ENCODE results near the gene PSEN2. TPM values are rescaled to one million over a fixed set of nuclear protein-coding genes. Genes with fewer than 3 reads are reported as not detected.
A peak's percentile ranks its signal among the peaks of the same experiment; 100 is the strongest.

The PSEN2 gene
- total RNA-seq, 2 experiments from 2014 or later: 0.48 to 1.7 TPM

DNA sequence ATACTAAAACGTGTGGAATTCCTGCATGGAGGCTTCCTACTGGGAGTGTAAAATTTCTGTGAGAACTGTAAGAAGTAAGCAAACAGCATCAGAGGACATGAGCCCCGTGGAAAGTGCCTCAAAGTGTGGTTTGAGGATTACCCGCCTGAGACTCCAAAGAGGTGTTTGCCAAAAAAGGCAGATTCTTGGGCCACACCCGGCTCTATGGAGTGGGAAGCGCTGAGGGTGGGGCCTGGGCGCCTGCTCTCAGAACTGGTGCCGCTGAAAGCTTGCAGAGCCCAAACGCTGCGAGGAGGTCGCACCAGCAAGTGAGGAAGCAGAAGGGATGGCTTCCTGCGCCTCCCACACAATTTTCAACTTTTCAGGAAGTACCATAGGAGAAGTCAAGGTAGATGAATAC lies 43.0 kb upstream of the PSEN2 start:
- peaks cover 43% of the 10 kb centered on the region for H3K4me1 ChIP-seq (ENCODE audit: insufficient read depth, low read length, poor library complexity, severe bottlenecking)
- no peaks in the 10 kb centered on the region for H3K9me3 ChIP-seq (ENCODE audit: low read length)
- H3K9me2 ChIP-seq (ENCODE audit: insufficient read depth, low read length): no peaks in the 10 kb centered on the region
- no peak for TF ChIP-seq EZH2phosphoT487 (IDR thresholded peaks at IDR 0.05; ENCODE audit: borderline replicate concordance, low read depth, low read length)
- TF ChIP-seq, protein P1, sequence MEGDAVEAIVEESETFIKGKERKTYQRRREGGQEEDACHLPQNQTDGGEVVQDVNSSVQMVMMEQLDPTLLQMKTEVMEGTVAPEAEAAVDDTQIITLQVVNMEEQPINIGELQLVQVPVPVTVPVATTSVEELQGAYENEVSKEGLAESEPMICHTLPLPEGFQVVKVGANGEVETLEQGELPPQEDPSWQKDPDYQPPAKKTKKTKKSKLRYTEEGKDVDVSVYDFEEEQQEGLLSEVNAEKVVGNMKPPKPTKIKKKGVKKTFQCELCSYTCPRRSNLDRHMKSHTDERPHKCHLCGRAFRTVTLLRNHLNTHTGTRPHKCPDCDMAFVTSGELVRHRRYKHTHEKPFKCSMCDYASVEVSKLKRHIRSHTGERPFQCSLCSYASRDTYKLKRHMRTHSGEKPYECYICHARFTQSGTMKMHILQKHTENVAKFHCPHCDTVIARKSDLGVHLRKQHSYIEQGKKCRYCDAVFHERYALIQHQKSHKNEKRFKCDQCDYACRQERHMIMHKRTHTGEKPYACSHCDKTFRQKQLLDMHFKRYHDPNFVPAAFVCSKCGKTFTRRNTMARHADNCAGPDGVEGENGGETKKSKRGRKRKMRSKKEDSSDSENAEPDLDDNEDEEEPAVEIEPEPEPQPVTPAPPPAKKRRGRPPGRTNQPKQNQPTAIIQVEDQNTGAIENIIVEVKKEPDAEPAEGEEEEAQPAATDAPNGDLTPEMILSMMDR (conservative IDR thresholded peaks at IDR 0.05; ENCODE audit: low read length): no peak
- peak overlapping the region; percentile 93; the same call in 1 of the 2 replicates for H2AFZ ChIP-seq (ENCODE audit: low read length)
- no peaks in the 10 kb centered on the region for H3K79me2 ChIP-seq (ENCODE audit: insufficient read depth, low read depth, low read length)
- POLR2A ChIA-PET: interaction anchor here (1.2 to 2.2 kb wide), 4 partner anchors 64 to 165 kb away, joined by 3 to 8 read pairs (median 4); partner anchors contain the start of gene ITPKB
- no peaks in the 10 kb centered on the region for H3K36me3 ChIP-seq (ENCODE audit: insufficient read depth, low read length)
- no peaks in the 10 kb centered on the region for H4K20me1 ChIP-seq (ENCODE audit: insufficient read depth, low read length)
- peak overlapping the region; percentile 42 for H3K4me3 ChIP-seq (ENCODE audit: low read depth, low read length, poor library complexity, severe bottlenecking)
- DNase-seq (ENCODE audit: low spot score): no peak
- CTCF ChIA-PET (ENCODE audit: unreplicated experiment): interaction anchor here (0.8 to 1.4 kb wide), 3 partner anchors 149 to 201 kb away, joined by 3 to 4 read pairs (median 3); no protein-coding TSS in a partner anchor
- BruUV-seq (replicated peaks): no TSS peak
- intact Hi-C loops (cut with micrococcal nuclease; ENCODE audit: unreplicated experiment): loop anchor here (5.0 kb wide), 2 partner anchors 65 to 140 kb away; no protein-coding TSS in a partner anchor
- peak overlapping the region; percentile 67 for H3K4me2 ChIP-seq (ENCODE audit: low read length)
- peak overlapping the region; percentile 58 for H3K27ac ChIP-seq (ENCODE audit: low read depth, low read length, poor library complexity, severe bottlenecking)

DNA sequence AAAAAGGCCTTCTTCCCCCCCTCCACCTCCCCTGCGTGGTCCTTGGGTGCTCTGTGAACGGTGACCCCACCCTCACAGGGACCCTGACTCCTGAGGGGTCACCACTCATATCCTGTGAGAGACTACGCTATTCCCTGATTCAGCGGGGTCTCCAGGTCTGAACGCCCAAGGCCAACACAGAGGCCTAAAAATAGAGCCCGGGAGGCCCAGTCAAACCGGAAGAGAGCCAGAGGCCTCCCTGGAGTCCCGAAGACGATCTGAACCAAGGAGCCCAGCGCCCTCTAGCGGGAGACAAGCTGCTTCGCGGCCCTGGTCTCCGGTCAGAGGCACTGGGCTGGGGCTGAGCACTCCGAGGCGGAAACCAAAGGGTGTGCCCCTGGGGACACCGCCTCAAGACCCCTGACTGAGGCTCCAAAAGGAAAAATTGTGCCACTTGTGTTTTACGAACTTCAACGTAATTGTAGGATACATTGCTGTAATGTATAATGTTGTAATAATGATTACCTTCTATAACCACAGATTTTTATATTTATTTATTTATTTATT lies 42.4 kb upstream of the PSEN2 start:
- Histone ChIP-seq H3K27ac (ENCODE audit: low read depth, low read length, poor library complexity, severe bottlenecking) (peak overlapping the region; percentile 58), H3K9me2 (ENCODE audit: insufficient read depth, low read length) (no peaks in the 10 kb centered on the region), H2AFZ (ENCODE audit: low read length) (peak overlapping the region; percentile 93), H3K4me2 (ENCODE audit: low read length) (peak overlapping the region; percentile 67), H4K20me1 (ENCODE audit: insufficient read depth, low read length) (no peaks in the 10 kb centered on the region), H3K4me3 (ENCODE audit: low read depth, low read length, poor library complexity, severe bottlenecking) (peak overlapping the region; percentile 42), H3K4me1 (ENCODE audit: insufficient read depth, low read length, poor library complexity, severe bottlenecking) (peaks cover 43% of the 10 kb centered on the region), H3K9me3 (ENCODE audit: low read length) (no peaks in the 10 kb centered on the region), H3K79me2 (ENCODE audit: insufficient read depth, low read depth, low read length) (no peaks in the 10 kb centered on the region), H3K36me3 (ENCODE audit: insufficient read depth, low read length) (no peaks in the 10 kb centered on the region)
- TF ChIP-seq, protein P1 (conservative IDR thresholded peaks at IDR 0.05; ENCODE audit: low read length): peak; percentile 95
- TF ChIP-seq EZH2phosphoT487 (IDR thresholded peaks at IDR 0.05; ENCODE audit: borderline replicate concordance, low read depth, low read length): no peak
- DNase-seq (ENCODE audit: low spot score): peak; percentile 97
- POLR2A ChIA-PET: interaction anchor here (1.6 kb wide), 1 partner anchor 65 kb away, joined by 3 read pairs; no protein-coding TSS in a partner anchor
- intact Hi-C loops (cut with micrococcal nuclease; ENCODE audit: unreplicated experiment): loop anchor here (1.0 to 5.0 kb wide), 8 partner anchors 66 to 201 kb away; partner anchors contain the start of gene ITPKB
- BruUV-seq (replicated peaks): no TSS peak
- CTCF ChIA-PET (ENCODE audit: unreplicated experiment): interaction anchor here (1.1 to 1.5 kb wide), 2 partner anchors 120 to 150 kb away, joined by 4 to 5 read pairs; no protein-coding TSS in a partner anchor

DNA sequence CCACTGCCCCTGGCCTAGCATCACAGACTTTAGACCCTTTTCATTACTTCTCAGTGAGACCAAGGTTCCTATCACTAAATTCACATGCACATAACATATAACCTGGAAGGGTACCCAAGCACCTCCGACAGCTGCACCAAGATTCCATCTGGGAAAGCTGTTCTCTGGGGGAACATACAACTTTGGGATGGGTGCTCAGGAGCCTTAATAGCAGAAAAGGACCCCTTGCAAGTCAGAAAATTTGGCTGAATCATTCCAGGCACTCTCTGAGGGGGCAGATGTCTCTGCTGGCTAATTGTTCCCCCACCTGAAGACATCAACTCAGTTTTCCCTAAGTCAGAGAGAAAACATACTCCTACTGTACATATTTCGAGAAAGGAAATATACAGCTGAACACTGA lies 41.3 kb upstream of the PSEN2 start:
- intact Hi-C loops (cut with micrococcal nuclease; ENCODE audit: unreplicated experiment): loop anchor here (2.0 to 5.0 kb wide), 3 partner anchors 67 to 202 kb away; no protein-coding TSS in a partner anchor
- no peak for DNase-seq (ENCODE audit: low spot score)
- Histone ChIP-seq H2AFZ (ENCODE audit: low read length) (no peak overlapping the region), H3K9me2 (ENCODE audit: insufficient read depth, low read length) (no peaks in the 10 kb centered on the region), H3K4me2 (ENCODE audit: low read length) (no peak overlapping the region), H3K79me2 (ENCODE audit: insufficient read depth, low read depth, low read length) (no peaks in the 10 kb centered on the region), H3K4me1 (ENCODE audit: insufficient read depth, low read length, poor library complexity, severe bottlenecking) (peaks cover 34% of the 10 kb centered on the region), H3K9me3 (ENCODE audit: low read length) (no peaks in the 10 kb centered on the region), H3K4me3 (ENCODE audit: low read depth, low read length, poor library complexity, severe bottlenecking) (no peak overlapping the region), H3K36me3 (ENCODE audit: insufficient read depth, low read length) (no peaks in the 10 kb centered on the region), H3K27ac (ENCODE audit: low read depth, low read length, poor library complexity, severe bottlenecking) (no peak overlapping the region), H4K20me1 (ENCODE audit: insufficient read depth, low read length) (no peaks in the 10 kb centered on the region)
- ChIA-PET CTCF (ENCODE audit: unreplicated experiment) (interaction anchor here (1.5 kb wide), 1 partner anchor 121 kb away, joined by 5 read pairs; no protein-coding TSS in a partner anchor), POLR2A (interaction anchor here (0.9 to 1.2 kb wide), 3 partner anchors 70 to 165 kb away, joined by 3 read pairs; no protein-coding TSS in a partner anchor)
- no TSS peak for BruUV-seq (replicated peaks)
- TF ChIP-seq, protein P1 (conservative IDR thresholded peaks at IDR 0.05; ENCODE audit: low read length): no peak
- TF ChIP-seq EZH2phosphoT487 (IDR thresholded peaks at IDR 0.05; ENCODE audit: borderline replicate concordance, low read depth, low read length): no peak
